Activated CD4-positive, alpha-beta T cell treated with anti-CD3 and anti-CD28 coated beads, Interleukin-2, Interleukin-4, amounts not matched to agents 100 ng/mL and 50 ng/mL, durations not matched to agents 16 hours and 8 hours (primary cell): ENCODE results near the gene CFAP74.
"Not testable (repeated sequence)": the region's sequence is repeated elsewhere in the genome, so short reads cannot be mapped to it uniquely, and the experiment has no call there.

ENCODE experiments used
- DNase-seq: peaks from one replicate; pipeline ENCODE4 v3.0.0-alpha.2; 2020; ENCODE audit warnings: low spot score

The CFAP74 gene

DNA sequence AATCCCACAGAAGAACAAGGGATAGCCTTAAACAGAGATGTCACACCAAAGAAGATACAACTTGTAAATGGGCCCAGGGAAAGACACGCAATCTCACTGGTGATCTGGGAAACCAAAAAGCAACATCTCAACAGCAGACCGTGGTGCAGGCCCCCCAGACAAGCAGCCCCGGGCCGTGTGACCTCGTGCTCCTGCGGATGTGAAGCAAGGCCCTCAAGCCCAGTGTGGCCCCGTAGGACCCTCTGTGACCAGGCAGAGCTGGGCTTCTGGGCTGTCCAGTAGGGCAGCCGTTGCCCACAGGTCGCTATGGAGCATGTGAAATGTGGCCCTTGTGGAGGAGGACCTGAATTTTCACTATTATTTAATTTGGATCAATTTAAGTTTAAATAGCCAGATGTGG is 49.6 kb downstream of the CFAP74 start:
- DNase-seq: no peak

DNA sequence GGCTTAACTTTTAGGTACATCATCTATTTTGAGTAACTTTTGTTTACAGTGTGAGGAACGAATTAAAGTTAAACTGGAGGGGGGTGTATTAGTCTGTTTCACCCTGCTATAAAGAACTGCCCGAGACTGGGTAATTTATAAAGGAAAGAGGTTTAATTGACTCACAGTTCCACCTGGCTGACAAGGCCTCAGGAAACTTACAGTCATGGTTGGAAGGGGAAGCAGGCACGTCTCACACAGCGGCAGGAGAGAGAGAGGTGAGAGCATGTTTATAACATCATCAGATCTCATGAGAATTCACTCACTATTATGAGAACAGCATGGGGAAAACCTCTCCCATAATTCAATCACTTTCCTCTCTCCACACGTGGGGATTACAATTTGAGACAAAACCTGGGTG is 52.6 kb downstream of the CFAP74 start:
- no peak for DNase-seq

DNA sequence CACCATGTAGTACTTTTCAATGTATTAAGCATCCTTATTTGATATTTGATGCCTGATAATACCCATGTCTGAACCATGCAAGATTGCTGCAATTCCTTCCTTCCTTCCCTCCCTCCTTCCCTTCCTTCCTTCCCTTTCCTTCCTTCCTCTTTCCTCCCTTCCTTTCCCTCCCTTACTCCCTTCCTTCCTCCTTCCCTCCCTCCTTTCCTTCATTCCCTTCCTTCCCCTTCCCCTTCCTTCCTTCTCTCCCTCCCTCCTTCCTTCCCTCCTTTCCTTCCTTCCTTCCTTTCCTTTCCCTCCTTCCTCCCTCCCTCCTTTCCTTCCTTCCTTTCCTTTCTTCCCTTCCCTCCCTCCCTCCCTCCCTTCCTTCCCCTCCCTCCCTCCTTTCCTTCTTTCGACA is 54.8 kb downstream of the CFAP74 start:
- no peak for DNase-seq

DNA sequence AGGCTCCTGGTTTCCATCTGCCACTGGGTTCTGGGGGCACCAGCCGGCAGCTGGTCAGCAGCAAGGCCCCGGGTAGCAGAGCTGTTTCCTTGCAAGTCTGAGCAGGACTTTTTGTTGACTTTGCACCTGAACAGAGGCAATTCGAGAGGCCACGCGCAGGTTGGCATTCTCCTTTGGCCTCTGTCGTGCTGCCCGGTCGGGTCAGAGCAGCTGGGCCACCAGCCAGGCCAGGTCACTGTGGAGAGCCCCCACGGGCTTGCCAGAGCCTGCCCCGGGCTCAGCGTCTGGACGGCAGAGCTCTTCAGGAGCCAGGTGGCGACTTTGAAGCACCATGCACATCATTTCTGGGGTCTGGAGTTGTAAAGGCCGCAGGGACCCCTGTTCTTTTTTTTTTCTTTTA is 56.1 kb downstream of the CFAP74 start:
- no peak for DNase-seq

DNA sequence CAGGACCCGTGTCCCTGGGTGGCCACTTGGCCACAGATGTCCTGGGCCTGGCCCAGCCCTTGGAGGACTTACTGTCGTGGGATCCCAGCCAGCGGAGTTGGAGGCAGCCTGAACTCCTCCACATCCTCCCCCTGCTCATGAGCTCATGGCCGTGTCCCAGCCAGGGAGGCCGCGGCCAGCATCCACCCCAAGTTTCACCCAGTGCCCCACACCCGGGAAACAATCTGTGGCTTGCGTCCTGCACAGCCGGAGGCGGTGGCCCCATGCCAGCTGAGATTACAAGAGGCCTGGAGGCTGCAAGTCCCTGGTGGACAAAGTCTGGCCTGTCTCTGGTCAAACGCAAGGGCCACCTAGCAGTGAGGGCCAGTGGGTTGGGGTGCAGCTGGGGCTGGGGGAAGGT is 57.0 kb downstream of the CFAP74 start:
- DNase-seq: no peak

DNA sequence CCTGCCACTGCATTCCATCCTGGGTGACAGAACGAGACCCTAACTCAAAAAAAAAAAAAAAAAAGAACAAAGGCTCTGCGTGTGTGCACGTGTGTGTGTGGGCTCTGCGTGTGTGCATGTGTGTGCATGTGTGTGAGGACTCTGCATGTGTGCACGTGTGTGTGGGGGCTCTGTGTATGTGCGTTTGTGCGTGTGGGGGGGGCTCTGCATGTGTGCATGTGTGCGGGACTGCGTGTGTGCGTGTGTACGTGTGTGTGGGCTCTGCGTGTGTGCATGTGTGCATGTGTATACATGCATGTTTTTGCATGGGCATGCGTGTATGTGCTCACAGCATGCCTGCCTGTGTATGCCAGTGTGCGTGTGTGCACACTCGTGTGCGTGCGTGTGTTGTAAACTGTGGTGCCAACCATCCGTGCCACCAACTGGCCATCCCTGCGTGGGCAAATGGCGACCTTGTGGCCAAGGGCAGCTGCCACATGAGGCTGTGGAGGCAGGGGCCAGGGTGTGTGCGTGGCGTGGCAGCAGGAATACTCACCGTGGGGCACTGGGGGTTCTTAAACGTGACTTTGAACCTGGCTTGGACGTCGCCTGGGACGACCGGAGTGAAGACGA is 57.7 kb downstream of the CFAP74 start:
- no peak for DNase-seq

DNA sequence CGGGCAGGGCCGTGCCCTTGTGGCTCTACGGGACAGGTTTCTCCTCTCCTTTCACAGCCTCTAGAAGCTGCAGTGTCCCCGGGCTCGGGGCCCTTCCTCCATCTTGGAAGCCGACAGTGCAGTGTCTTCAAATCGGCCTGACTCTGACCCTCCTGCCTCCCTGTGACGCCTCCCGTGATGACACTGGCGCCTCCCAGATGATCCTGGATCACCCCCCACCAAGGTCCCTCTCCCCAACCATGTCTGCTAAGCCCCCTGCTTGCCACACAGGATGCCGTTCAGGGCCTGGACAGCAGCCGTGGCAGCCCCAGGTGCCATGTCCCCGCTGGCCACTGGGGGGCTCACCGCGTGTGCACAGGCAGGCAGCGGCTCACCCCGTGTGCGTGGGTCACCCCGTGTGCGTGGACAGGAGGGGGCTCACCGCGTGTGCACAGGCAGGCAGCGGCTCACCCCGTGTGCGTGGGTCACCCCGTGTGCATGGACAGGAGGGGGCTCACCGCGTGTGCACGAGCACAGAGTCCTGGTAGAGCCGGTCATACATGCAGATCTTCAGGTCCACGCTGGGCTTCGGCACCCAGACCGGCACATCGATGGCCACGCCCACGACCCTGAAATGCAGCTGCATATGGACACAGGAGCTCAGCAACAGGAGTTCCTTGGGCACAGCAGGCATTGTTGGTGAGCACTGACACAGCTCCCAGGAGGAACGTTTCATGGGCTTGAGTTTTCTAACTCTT is 59.6 kb downstream of the CFAP74 start:
- DNase-seq: peak; percentile 40

DNA sequence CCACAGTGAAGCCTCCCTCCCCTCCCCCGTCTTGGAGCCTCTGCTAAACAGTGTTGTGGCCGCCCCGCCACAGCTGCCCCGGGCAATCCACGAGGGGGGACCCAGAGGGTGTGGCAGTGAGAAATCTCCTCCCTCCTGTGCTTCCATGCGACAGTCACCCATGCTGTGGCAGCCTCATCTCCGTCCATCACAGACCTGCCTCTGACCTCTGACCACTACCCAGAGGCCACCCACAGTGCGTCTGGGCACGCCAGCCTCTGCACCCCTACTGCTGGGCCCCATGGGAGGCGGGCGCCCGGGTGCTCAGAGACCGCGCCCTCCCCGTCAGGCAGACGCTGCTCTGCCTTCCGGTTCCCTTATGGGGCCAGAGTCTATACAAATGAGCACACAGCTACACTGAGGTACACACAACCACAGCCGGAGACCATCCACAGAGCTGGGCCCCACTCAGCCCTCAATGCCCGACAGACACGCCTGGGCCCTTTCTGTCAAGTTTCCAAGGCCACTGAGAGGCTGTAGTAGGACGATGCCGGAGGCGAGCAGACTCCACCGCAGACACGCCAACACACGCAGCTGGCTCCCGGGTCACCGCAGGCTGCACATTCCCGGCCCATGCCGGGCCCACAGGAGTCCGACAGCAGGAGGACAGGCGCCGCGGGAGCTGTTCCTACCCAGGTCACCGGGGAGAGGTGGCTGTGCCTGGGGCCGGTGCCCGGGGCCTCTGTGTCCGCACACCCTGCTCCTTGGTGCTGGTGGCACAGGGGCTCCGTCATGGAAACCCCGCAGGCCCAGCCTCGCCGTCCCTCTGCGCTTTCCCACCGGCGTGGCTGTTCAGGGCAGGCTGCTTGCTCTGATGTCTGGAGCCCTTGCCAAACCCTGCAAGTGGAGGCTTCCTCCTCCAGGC is 60.6 kb downstream of the CFAP74 start:
- no peak for DNase-seq

DNA sequence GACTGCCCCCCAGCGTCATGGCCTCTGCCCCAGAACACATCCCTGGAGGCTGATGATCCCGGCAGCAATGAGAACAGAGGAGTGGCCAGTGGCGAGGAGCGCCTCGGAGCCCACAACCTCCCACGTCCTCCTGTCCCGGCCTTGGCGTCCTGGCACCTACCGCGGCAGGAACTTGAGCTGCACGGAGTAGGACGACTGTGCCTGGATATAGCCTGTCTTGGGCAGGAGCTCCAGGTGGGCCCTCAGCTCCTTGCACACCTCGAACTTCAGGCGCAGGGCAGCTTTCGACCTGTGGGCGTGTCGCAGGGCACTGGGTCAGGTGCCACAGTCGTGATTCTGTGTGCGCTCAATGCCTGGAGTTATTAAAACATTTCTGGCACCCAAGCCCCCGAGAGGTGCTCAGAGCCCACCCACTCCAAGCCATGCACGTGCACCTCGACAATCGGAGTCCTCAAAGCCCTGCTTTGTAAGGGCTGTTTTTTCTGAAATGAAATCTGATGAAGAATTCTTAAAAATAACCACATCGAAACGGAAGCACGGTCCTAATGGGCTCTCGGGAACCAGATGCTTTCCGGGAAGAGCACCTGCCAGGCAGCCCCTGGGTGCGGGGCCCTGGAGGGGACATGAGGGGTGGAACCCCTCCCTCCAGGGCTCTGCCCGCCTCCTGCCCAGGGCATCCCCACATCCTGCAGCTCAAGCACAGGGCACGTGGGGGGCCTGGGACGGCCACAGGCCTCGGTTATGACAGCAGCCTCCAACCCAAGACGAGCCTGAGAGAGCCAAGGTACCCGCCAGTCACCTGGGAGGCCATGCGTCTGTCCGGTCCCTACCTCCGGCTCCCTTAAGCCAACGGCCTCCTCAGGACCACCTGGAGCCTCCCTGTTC is 61.5 kb downstream of the CFAP74 start:
- DNase-seq: no peak

DNA sequence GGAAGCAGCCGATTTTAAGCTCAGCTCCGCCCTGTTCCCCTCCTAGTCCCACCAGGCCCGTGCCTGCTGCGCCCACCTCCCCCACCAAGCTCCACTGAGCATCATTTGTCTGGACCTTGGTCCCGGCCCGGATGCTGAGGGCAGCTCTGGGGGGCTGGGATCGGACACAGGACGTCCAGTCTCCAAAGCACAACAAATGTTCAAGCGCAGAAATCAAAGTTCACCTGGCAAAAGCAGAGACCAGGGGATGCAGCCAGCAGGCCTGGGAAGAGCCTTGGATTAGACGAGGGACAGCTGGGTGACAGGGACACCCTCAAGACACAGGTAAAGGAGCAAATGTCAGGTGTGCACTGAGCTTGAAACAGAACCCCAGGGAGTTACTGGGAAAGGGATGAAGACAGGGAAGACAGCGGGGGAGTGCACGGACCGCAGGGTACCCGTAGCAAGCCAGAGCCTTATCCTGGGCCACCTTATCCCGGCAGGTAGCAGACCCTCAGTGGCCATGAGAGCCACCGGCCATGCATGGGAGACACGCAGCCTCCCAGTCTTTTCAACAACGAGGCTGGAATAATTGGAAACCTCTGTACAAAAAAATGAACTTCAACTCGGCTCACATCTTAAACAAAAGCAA is 62.3 kb downstream of the CFAP74 start:
- no peak for DNase-seq

DNA sequence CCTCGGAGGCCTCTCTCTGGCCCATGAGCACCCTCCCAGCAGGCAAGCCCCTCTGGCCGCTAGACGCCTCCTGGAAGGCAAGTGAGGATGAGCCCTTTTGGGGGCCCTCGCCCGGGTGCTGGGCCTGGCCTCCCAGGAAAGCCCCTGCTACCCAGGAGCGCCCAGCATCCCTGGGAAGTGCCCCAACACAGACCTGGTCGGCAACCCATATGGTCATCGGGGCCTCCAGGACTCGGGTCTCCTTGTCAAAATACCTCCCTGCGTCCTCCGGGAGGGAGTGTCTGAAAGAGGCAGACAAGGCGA is 63.5 kb downstream of the CFAP74 start:
- no peak for DNase-seq

DNA sequence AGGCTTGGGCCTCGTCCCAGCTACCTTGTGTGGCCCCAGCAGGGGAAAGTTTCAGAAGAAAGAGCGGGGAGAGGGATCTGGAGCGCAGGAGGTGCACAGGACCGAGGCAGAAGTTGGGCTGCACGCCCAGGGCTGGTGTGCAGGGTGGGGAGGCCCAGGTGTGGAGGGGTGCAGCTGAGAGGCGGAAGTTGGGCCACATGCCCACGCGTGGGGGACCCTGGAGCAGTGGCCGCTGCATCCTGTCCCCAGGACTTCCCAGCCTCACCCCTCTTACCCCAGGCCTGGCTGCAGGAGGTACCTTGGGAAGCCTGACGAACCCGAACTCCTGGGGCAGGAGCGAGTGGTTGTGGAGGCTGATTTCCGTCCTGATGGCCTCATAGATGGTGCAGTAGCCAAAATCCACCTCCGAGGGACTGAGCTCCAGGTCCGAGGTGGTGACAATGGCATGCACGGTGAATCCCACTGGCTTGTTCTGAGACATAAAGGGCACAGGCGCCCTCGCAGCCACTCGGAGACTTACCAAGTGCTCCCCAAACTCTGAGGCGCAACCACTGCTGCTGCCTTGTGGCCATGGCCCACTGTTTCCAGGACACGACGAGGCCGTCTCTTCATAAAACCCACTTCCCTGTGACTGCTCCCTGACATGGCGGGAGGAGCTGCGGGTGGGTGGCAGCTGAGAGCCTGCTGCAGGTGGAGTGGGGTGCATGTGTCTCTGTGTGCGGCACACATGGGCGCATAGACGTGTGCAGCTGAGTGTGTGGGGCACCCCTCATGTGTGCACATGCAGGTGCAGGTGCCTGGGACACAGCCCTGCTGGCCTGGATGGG is 64.1 kb downstream of the CFAP74 start:
- no peak for DNase-seq

DNA sequence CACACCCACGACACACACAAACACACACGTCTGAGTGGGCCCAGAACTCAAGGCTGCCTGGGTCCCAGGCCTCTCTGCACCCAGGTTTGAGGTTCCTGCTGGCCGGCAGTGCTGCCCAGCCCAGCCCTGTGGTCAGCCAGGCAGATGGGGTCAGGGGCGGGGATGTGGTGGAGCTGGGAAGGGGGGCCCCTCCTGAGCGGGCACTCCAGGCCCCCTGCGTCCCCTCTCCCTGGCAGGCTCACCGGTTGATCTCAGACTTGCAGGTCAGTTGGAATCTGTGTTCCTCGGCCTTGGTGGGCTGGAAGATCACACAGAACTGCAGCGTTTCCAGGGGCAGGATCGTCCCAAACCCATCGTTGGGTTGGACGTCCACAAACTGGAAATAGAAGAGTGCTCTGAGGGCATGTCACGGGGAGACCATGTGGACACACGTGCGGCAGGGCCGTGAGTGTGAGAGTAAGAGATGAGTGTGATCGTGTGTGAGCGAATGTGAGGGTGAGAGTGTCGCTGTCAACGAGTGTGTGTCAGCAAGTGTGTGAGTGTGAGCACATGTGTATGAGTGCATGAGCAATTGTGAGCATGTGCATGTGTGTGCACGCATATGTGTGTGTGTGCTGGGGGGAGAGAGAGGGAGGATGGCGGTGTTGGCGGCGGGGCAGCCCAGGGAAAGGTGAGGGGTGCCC is 64.8 kb downstream of the CFAP74 start:
- DNase-seq: no peak

DNA sequence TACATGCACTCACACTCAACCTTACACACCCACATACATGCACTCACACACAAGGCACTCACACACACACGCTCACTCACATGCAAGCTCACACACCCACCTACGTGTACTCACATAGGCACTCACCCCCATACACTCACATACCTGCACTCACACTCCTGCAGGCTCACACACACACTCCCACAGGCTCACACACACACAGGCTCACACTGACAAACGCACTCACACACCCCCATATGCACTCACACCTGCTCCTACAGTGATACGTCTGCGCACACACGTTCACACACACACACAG is 65.4 kb downstream of the CFAP74 start:
- DNase-seq: no peak

DNA sequence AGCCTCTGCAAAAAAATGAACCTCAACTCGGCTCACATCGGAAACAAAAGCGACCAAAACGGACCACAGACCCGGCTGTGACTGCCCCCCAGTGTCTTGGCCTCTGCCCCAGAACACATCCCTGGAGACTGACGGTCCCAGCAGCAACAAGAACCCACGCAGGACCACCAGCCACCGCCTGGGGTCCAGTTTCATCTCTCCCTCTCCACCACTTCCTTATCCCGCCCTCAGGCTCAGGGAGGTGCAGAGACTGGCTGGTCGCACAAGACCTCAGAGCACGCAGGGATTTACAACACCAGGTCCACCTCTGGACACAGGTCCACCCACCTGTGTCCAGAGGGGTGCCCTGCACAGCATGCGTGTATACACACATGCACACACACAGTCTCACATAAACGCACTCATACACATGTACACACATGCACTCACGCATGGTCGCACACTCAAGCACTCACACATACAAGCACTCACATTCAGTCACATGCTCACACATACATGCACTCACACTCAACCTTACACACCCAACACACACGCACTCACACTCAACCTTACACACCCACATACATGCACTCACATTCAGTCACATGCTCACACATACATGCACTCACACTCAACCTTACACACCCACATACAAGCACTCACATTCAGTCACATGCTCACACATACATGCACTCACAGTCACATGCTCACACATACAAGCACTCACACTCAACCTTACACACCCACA is 65.9 kb downstream of the CFAP74 start:
- DNase-seq: no peak

DNA sequence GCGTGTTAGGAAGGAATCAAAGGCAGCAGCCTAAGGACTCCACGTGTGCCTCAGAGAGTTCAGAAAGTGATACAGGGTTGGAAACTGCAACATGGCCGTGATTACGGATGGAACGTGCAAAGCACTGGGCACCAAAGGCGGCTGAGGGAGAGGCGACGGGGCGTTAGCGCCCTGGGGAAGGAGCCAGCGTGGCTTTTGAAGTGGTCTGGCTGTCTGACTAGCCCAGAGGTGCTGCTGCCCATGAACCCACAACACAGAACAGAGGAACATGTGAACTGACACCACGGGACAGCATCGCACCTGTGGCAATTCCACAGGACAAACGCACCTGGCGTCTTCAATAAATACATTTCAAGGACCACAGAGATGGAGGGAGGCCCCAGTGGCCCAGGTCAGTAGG is 66.5 kb downstream of the CFAP74 start:
- DNase-seq: no peak

DNA sequence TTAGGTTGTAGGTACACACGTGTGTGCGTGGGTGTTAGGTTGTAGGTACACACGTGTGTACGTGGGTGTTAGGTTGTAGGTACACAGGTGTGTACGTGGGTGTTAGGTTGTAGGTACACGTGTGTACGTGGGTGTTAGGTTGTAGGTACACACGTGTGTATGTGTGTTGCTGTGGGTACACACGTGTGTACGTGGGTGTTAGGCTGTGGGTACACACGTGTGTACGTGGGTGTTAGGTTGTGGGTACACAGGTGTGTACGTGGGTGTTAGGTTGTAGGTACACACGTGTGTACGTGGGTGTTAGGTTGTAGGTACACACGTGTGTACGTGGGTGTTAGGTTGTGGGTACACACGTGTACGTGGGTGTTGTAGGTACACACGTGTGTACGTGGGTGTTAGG is 68.7 kb downstream of the CFAP74 start:
- not testable (repeated sequence) for DNase-seq

DNA sequence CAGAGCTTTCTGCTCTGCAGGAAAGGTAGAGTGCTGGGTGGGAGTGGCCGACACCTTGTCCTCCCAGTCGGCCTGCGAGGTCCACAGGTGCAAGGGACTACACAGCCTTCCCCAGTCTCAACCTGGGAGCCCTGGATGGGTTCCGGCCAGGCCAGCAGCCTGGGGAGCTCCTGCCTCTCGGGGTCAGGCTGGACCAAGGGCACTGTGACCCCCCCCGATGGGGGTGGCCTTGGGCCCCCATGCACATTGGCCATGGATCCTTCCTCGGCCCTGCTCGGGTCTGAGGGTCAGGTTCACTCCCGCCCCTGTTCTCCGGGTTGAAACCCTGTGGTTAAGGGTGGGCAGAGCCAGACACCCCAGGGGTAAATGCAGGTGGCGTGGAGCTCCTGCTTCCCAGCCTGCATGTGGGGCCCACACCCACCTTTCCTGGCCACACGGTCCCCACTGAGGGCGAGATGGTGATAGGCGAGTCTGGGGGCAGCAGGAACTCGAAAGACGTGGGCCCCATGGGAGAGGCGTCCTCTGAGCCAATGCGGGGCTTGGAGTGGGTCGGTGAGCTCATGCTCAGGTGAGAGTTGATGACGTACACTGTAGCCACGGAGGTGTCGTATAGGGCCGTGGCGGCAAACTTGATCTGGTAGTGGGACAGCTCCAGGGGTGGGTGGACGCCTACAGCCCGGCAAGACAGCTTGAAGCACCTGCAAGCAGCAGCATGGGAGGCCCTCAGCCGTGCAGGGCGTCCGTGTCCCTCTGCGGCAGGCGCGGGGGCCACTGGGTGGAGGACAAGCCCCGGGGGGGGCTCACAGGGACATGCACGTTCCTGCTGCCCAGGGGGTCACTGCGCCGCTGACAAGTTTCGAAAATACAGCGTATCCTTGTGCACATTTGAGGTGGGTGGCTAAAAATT is 73.7 kb downstream of the CFAP74 start:
- DNase-seq: no peak
